ENCODE data around the gene CERS6.

The CERS6 gene

DNA sequence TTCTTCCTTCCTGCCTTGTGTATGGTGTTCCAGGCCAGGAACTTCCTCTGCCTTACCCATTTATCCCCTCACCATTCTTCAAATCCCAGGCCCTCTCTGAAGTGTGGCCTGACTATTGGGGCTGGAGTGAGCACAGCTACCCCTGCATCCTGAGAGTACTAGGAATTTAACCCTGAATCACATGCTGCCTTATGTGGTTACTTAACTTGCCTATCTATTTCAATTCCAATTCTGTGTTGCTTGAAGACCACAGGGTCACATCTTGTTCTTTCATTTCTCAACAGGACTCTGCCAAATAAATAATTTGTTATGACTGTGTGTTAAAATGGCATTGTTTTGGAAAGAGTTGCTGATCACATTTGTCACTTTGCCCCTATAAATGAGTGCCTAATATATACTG is 108.6 kb downstream of the CERS6 start (continued):
- no peak for TF ChIP-seq POU6F1 (CRISPR knock-in tag; IDR thresholded peaks at IDR 0.05; ENCODE audit: borderline replicate concordance, low read depth)
- TF ChIP-seq SNAI2 (CRISPR knock-in tag; IDR thresholded peaks at IDR 0.05), result no peak
- no peak for TF ChIP-seq ESRRG (CRISPR knock-in tag; IDR thresholded peaks at IDR 0.05)

DNA sequence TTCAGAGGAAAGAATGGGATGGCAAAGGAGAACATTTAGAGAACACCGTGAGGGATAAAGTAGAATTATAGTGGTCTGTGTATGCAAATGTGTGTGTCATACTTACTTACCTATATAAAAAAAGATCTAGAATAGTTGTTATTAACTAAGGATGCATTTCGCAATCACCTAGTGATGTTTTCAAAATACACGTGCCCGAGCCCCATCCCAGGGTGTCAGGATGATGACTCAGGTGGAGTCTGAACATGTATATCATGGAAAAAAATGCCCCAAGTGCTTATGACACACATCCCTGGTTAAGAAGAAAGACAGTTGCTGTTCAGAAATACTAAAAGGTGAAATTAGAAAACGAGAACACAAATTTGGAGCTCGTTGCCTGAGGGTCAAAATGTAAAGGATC is 109.0 kb downstream of the CERS6 start:
- TF ChIP-seq ZFP3 (CRISPR knock-in tag; IDR thresholded peaks at IDR 0.05), result no peak
- TF ChIP-seq, protein P1, sequence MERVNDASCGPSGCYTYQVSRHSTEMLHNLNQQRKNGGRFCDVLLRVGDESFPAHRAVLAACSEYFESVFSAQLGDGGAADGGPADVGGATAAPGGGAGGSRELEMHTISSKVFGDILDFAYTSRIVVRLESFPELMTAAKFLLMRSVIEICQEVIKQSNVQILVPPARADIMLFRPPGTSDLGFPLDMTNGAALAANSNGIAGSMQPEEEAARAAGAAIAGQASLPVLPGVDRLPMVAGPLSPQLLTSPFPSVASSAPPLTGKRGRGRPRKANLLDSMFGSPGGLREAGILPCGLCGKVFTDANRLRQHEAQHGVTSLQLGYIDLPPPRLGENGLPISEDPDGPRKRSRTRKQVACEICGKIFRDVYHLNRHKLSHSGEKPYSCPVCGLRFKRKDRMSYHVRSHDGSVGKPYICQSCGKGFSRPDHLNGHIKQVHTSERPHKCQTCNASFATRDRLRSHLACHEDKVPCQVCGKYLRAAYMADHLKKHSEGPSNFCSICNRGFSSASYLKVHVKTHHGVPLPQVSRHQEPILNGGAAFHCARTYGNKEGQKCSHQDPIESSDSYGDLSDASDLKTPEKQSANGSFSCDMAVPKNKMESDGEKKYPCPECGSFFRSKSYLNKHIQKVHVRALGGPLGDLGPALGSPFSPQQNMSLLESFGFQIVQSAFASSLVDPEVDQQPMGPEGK (CRISPR knock-in tag; IDR thresholded peaks at IDR 0.05; ENCODE audit: borderline replicate concordance), result no peak
- TF ChIP-seq SNAI2 (CRISPR knock-in tag; IDR thresholded peaks at IDR 0.05), result no peak
- no peak for ATAC-seq

- no peak for TF ChIP-seq TCF4 (CRISPR knock-in tag; IDR thresholded peaks at IDR 0.05; ENCODE audit: borderline replicate concordance)
- no peak for TF ChIP-seq CSRNP3 (CRISPR knock-in tag; IDR thresholded peaks at IDR 0.05)
- no peak for ATAC-seq
Observed at GRCh38 chr2:168565512-168565911, 109.4 kb downstream of the CERS6 start.

DNA sequence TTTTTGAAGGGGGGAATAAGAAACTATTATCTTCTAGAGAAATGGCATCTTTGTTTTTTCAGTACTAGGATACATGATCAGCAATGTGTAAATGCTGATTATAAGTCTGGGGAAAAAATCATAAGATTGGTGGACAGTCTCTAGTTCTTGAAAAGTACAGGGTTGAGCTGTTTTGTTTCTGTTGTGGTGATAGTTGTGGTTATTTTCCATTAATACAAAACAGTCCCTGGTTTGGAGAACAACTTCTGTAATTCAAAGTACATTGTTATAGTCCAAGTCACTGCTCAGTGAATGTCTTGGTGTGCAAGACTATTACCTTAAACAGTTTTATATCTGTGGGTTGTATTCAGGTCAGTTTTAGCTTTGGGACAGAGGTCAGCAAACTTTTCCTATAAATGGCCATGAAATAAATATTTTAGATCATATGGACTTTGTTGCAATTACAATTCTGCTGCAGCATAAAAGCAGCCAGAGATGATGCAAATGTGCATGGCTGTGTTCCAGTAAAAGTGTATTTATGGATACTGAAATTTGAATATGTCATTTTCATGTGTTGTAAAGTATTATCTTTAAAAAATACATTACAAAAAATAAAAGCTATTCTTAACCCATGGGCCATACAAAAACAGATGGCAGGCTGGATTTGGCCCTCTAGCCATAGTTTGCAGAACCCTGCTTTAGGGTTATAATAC is 111.0 kb downstream of the CERS6 start:
- TF ChIP-seq ZNF8 (CRISPR knock-in tag; IDR thresholded peaks at IDR 0.05) (no peak), ZNF565 (CRISPR knock-in tag; conservative IDR thresholded peaks at IDR 0.05; ENCODE audit: low read depth) (no peak), GLIS3 (CRISPR knock-in tag; IDR thresholded peaks at IDR 0.05) (no peak), BACH2 (CRISPR knock-in tag; IDR thresholded peaks at IDR 0.05; ENCODE audit: borderline replicate concordance) (no peak), ARNTL (CRISPR knock-in tag; IDR thresholded peaks at IDR 0.05; ENCODE audit: borderline replicate concordance, low read depth) (no peak), ZFP3 (CRISPR knock-in tag; IDR thresholded peaks at IDR 0.05) (no peak), TCF4 (CRISPR knock-in tag; IDR thresholded peaks at IDR 0.05; ENCODE audit: borderline replicate concordance) (no peak), OSR1 (CRISPR knock-in tag; IDR thresholded peaks at IDR 0.05) (no peak), TOX (CRISPR knock-in tag; IDR thresholded peaks at IDR 0.05; ENCODE audit: borderline replicate concordance) (no peak)
- TF ChIP-seq, protein P2, sequence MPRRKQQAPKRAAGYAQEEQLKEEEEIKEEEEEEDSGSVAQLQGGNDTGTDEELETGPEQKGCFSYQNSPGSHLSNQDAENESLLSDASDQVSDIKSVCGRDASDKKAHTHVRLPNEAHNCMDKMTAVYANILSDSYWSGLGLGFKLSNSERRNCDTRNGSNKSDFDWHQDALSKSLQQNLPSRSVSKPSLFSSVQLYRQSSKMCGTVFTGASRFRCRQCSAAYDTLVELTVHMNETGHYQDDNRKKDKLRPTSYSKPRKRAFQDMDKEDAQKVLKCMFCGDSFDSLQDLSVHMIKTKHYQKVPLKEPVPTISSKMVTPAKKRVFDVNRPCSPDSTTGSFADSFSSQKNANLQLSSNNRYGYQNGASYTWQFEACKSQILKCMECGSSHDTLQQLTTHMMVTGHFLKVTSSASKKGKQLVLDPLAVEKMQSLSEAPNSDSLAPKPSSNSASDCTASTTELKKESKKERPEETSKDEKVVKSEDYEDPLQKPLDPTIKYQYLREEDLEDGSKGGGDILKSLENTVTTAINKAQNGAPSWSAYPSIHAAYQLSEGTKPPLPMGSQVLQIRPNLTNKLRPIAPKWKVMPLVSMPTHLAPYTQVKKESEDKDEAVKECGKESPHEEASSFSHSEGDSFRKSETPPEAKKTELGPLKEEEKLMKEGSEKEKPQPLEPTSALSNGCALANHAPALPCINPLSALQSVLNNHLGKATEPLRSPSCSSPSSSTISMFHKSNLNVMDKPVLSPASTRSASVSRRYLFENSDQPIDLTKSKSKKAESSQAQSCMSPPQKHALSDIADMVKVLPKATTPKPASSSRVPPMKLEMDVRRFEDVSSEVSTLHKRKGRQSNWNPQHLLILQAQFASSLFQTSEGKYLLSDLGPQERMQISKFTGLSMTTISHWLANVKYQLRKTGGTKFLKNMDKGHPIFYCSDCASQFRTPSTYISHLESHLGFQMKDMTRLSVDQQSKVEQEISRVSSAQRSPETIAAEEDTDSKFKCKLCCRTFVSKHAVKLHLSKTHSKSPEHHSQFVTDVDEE (CRISPR knock-in tag; IDR thresholded peaks at IDR 0.05), result no peak
- ATAC-seq, result no peak

DNA sequence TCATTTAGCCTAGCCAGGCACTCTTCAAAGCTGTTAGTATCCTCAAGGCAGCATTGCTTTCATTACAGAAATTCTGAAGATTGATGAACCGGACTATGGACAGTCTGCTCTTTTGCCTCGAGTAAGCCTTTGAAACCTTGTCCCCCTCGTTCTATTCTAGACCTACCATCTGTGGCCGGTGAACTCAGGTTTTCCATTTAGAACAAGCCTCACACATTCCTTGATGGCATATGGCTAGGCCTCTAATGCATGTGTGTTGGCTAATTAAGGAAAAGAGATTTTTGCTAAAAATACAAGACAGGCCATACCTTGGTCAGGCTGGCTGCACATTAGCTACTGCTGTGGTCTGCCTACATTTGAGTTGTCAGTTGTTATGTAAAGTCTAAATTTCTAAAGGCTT is 111.8 kb downstream of the CERS6 start:
- ATAC-seq, result no peak
- no peak for TF ChIP-seq ZNF565 (CRISPR knock-in tag; conservative IDR thresholded peaks at IDR 0.05; ENCODE audit: low read depth)
- TF ChIP-seq CSRNP3 (CRISPR knock-in tag; IDR thresholded peaks at IDR 0.05), result no peak
- no peak for TF ChIP-seq ISL1 (CRISPR knock-in tag; IDR thresholded peaks at IDR 0.05)
- no peak for TF ChIP-seq ESRRG (CRISPR knock-in tag; IDR thresholded peaks at IDR 0.05)
- no peak for TF ChIP-seq TCF4 (CRISPR knock-in tag; IDR thresholded peaks at IDR 0.05; ENCODE audit: borderline replicate concordance)
- TF ChIP-seq ZC3H10 (CRISPR knock-in tag; IDR thresholded peaks at IDR 0.05), result no peak
- TF ChIP-seq POU6F1 (CRISPR knock-in tag; IDR thresholded peaks at IDR 0.05; ENCODE audit: borderline replicate concordance, low read depth), result no peak
- TF ChIP-seq, protein P1 (CRISPR knock-in tag; IDR thresholded peaks at IDR 0.05; ENCODE audit: borderline replicate concordance), result no peak
- TF ChIP-seq ARNTL (CRISPR knock-in tag; IDR thresholded peaks at IDR 0.05; ENCODE audit: borderline replicate concordance, low read depth), result no peak
- no peak for TF ChIP-seq OSR1 (CRISPR knock-in tag; IDR thresholded peaks at IDR 0.05)
- TF ChIP-seq ZFP3 (CRISPR knock-in tag; IDR thresholded peaks at IDR 0.05), result no peak
- no peak for TF ChIP-seq ZFP30 (CRISPR knock-in tag; IDR thresholded peaks at IDR 0.05)
- no peak for TF ChIP-seq CSDC2 (CRISPR knock-in tag; IDR thresholded peaks at IDR 0.05)
